ENCODE measurements around the gene DAPK1.

The DAPK1 gene

DNA sequence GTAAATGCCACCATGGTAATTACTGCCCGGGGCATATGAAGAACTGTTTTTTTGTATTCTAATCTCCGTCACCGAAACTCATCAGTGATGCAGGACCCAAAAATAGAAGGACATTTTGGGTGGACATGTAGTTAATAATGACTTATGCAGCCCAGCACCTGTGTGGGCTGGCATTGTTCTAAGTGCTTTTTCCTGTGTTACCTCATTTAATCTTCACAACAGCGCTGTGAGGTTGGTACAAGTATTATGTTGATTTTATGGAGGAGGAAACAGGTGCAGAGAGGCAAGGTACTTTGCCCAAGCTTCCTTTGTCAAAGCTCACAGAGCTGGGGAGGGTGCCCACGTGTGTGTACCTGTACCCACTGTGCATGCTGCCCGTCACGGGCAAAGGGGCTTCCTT, 58.4 kb downstream of the DAPK1 start:
- Mint-ChIP-seq H3K4me1 (peaks cover 6% of the 10 kb centered on the region), H3K36me3 (ENCODE audit: low read depth) (peaks cover 7% of the 10 kb centered on the region), H3K4me3 (no peak overlapping the region), H3K27me3 (ENCODE audit: low read depth) (no peaks in the 10 kb centered on the region), H3K9me3 (no peaks in the 10 kb centered on the region), H3K27ac (peak overlapping the region in 1 of 3 experiments; percentile 35)
- TF ChIP-seq, protein P1, sequence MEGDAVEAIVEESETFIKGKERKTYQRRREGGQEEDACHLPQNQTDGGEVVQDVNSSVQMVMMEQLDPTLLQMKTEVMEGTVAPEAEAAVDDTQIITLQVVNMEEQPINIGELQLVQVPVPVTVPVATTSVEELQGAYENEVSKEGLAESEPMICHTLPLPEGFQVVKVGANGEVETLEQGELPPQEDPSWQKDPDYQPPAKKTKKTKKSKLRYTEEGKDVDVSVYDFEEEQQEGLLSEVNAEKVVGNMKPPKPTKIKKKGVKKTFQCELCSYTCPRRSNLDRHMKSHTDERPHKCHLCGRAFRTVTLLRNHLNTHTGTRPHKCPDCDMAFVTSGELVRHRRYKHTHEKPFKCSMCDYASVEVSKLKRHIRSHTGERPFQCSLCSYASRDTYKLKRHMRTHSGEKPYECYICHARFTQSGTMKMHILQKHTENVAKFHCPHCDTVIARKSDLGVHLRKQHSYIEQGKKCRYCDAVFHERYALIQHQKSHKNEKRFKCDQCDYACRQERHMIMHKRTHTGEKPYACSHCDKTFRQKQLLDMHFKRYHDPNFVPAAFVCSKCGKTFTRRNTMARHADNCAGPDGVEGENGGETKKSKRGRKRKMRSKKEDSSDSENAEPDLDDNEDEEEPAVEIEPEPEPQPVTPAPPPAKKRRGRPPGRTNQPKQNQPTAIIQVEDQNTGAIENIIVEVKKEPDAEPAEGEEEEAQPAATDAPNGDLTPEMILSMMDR (IDR thresholded peaks at IDR 0.05; ENCODE audit: unreplicated experiment in 3 of 3): no peak

DNA sequence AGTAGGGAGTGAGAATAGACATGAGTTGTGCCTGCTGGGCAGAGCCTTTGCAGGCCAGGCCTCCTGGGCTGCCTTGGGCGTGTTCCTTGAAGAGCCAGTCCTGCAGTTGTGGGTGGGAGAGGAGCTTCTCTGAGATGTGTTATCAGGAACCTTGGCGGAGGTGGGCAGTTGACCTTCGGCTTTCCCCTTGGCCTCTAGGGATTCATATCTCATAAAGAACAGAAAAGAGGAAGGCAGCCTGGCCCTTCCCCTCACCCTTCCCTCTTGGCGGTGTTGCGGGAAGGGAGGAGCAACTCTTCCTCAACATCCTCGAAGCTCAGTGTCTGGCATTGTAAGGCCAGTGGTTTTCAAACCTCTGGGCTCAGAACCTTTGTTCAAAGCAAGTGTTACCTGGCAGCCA, 59.2 kb downstream of the DAPK1 start:
- H3K4me1 Mint-ChIP-seq: peaks cover 6% of the 10 kb centered on the region
- H3K27ac Mint-ChIP-seq: peak overlapping the region in 1 of 3 experiments; percentile 57
- H3K36me3 Mint-ChIP-seq (ENCODE audit: low read depth): peaks cover 7% of the 10 kb centered on the region
- TF ChIP-seq, protein P1 (IDR thresholded peaks at IDR 0.05; ENCODE audit: unreplicated experiment in 3 of 3): no peak
- H3K4me3 Mint-ChIP-seq: no peak overlapping the region
- no peaks in the 10 kb centered on the region for H3K27me3 Mint-ChIP-seq (ENCODE audit: low read depth)
- H3K9me3 Mint-ChIP-seq: no peaks in the 10 kb centered on the region

DNA sequence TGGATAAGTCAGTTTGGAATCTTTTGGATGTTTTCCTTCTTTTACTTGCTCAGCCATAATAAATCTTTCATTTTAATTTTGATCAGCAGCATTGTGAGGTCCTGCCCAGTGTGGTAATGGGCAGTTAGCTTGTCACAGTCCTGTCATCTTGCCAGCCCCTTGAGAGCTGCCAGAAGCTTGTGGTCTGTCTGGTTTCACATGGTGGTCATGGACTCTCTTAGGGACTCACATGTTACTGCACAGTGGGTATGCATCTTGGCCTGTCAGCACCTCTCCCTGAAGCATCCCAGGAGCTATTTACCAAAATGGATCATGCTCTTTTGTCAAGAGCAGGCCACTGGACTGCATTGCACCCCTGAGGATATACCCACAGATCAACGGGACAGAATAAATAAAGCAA, 60.3 kb downstream of the DAPK1 start:
- H3K27me3 Mint-ChIP-seq (ENCODE audit: low read depth): no peaks in the 10 kb centered on the region
- H3K4me3 Mint-ChIP-seq: no peak overlapping the region
- peaks cover 11% of the 10 kb centered on the region for H3K36me3 Mint-ChIP-seq (ENCODE audit: low read depth)
- TF ChIP-seq, protein P1 (IDR thresholded peaks at IDR 0.05; ENCODE audit: unreplicated experiment in 3 of 3): no peak
- H3K9me3 Mint-ChIP-seq: no peaks in the 10 kb centered on the region
- no peak overlapping the region for H3K27ac Mint-ChIP-seq
- H3K4me1 Mint-ChIP-seq: peaks cover 11% of the 10 kb centered on the region

DNA sequence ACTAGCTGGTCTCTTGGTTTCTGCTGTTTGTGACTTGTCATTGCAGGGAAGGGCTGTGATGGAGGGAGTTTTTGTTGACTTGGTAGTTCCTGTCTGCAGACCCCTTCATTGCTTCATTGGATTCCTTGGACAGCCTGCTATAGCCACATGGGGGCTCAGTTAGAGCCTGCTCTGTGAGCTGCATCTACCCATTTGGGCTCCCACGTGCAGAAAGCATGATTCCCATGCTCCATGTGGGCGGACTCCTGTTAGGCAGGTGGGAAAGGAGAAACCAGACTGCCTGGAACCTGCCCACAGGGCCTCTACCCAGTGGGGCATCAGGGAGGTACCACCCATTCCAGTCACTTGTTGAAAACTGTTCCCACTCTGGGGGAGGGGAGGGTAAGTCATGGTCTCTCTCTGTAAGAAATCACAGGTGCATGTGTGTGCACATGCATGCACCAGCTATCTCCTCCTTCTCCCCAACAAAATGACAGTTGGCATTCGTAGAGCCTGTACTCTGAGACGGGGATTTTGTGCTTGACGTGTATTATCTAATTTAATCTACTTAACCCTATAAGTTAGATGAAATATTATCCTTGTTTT, 61.0 kb downstream of the DAPK1 start:
- peaks cover 12% of the 10 kb centered on the region for H3K4me1 Mint-ChIP-seq
- no peaks in the 10 kb centered on the region for H3K9me3 Mint-ChIP-seq
- TF ChIP-seq, protein P1 (IDR thresholded peaks at IDR 0.05; ENCODE audit: unreplicated experiment in 3 of 3): no peak
- H3K36me3 Mint-ChIP-seq (ENCODE audit: low read depth): peaks cover 11% of the 10 kb centered on the region
- H3K27ac Mint-ChIP-seq: no peak overlapping the region
- H3K27me3 Mint-ChIP-seq (ENCODE audit: low read depth): no peaks in the 10 kb centered on the region
- H3K4me3 Mint-ChIP-seq: no peak overlapping the region

DNA sequence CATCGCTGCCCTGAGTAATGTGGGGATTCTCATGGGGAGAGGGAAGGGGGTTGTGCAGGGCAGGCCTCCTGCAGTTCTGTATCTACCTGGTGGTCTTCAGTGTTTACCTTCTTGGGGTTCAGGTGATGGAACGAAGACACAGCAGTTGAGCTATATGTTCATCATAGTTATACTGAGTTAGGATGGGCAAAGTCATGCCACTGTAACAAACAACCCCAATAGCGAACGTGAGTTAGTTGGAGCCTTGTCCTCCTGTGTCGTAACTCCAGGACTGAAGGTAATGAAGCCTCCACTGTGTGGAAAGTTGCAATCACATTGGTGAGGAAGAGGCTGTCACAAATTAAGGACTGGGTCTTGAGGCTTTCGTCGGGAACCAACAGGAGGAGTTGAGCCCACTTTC, 64.4 kb downstream of the DAPK1 start:
- Mint-ChIP-seq H3K4me3 (no peak overlapping the region), H3K27me3 (ENCODE audit: low read depth) (no peaks in the 10 kb centered on the region), H3K36me3 (ENCODE audit: low read depth) (peaks cover 19% of the 10 kb centered on the region), H3K9me3 (no peaks in the 10 kb centered on the region), H3K4me1 (peaks cover 23% of the 10 kb centered on the region), H3K27ac (no peak overlapping the region)
- TF ChIP-seq, protein P1 (IDR thresholded peaks at IDR 0.05; ENCODE audit: unreplicated experiment in 3 of 3): no peak

DNA sequence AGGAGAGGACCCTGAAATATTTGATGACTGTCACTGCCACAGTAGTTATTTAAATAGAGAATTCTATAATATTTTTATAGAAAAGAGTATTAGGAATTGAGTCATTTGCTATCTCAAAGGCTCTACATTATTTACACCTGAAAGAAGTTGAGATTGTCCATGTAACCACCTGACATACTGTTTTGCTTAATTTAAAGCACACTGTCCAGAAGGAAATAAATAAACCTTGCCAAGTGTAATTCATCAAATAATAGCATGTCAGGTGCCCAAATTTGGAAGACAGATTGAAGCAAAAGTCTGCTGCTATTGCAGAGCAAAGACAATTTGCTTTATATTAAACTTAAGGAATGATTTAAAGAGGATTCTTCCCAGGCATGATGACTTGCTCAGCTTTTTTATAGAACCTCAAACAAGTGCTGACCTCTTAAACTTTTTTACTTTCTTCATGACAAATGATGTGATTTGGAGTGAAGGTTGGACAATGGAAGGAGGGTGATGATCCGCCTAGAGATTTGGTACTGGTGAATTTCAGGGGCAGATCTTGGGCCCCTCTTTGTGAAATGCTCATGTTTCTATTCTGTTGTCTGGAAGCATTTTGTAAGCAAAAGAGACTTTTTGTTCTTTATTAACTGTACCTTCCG, 65.0 kb downstream of the DAPK1 start:
- Mint-ChIP-seq H3K27me3 (ENCODE audit: low read depth) (no peaks in the 10 kb centered on the region), H3K36me3 (ENCODE audit: low read depth) (peaks cover 19% of the 10 kb centered on the region), H3K4me1 (peaks cover 28% of the 10 kb centered on the region), H3K27ac (peak overlapping the region in 2 of 3 experiments; percentile 29 to 41), H3K9me3 (no peaks in the 10 kb centered on the region), H3K4me3 (no peak overlapping the region)
- TF ChIP-seq, protein P1 (IDR thresholded peaks at IDR 0.05; ENCODE audit: unreplicated experiment in 3 of 3): no peak
